GM21529 (cell line): ENCODE data around the gene BZW1.
A peak's percentile ranks its signal among the peaks of the same experiment; 100 is the strongest.

Source experiments
- ATAC-seq: cut with Tn5 transposase; IDR thresholded peaks from one replicate; pipeline ENCODE4 v1.9.1; 2021; ENCODE audit not compliant: unreplicated experiment

BZW1 gene

GRCh38 chr2:200811333-200812121 lies at the start of gene BZW1:
BZW1 (plus strand) TSS chr2:200811910; CDS start chr2:200813218, 1,308 bp downstream.
- ATAC-seq: peak; percentile 75

- ATAC-seq: no peak
Observed at GRCh38 chr2:200762127-200762526, 49.6 kb upstream of the BZW1 start.

GRCh38 chr2:200763422-200763821 lies 48.3 kb upstream of the BZW1 start:
- no peak for ATAC-seq

GRCh38 chr2:200765139-200765951 lies 46.4 kb upstream of the BZW1 start:
- ATAC-seq: peak; percentile 58

- no peak for ATAC-seq
Observed at GRCh38 chr2:200765995-200766660, 45.6 kb upstream of the BZW1 start.

GRCh38 chr2:200767111-200767885 lies 44.4 kb upstream of the BZW1 start:
- ATAC-seq: no peak

- ATAC-seq: no peak
Observed at GRCh38 chr2:200770847-200771246, 40.9 kb upstream of the BZW1 start.

GRCh38 chr2:200772620-200773019 lies 39.1 kb upstream of the BZW1 start:
- no peak for ATAC-seq

- ATAC-seq: no peak
Observed at GRCh38 chr2:200773083-200773482, 38.6 kb upstream of the BZW1 start.

- no peak for ATAC-seq
Observed at GRCh38 chr2:200774920-200775319, 36.8 kb upstream of the BZW1 start.

- ATAC-seq: no peak
Observed at GRCh38 chr2:200777275-200777674, 34.4 kb upstream of the BZW1 start.

- ATAC-seq: no peak
Observed at GRCh38 chr2:200778038-200778437, 33.7 kb upstream of the BZW1 start.

- ATAC-seq: no peak
Observed at GRCh38 chr2:200779214-200779613, 32.5 kb upstream of the BZW1 start.

- no peak for ATAC-seq
Observed at GRCh38 chr2:200781616-200782015, 30.1 kb upstream of the BZW1 start.

GRCh38 chr2:200782251-200782650 lies 29.5 kb upstream of the BZW1 start:
- ATAC-seq: no peak

GRCh38 chr2:200784215-200784614 lies 27.5 kb upstream of the BZW1 start:
- ATAC-seq: no peak

- no peak for ATAC-seq
Observed at GRCh38 chr2:200786423-200786822, 25.3 kb upstream of the BZW1 start.

GRCh38 chr2:200786826-200787225 lies 24.9 kb upstream of the BZW1 start:
- ATAC-seq: no peak

- ATAC-seq: no peak
Observed at GRCh38 chr2:200787351-200788120, 24.2 kb upstream of the BZW1 start.

GRCh38 chr2:200788121-200788718 lies 23.5 kb upstream of the BZW1 start:
- ATAC-seq: no peak
